HTR-8/SVneo (cell line): ENCODE data around the gene REM2.

Source experiments
- DNase-seq: peaks from one replicate; pipeline ENCODE4 v3.0.0; 2011; ENCODE audit warnings: low spot score, mixed read lengths; ENCODE audit not compliant: insufficient read length
- FAIRE-seq: peaks from 2 replicates; lab custom pipeline; 2011; peaks lifted over from hg19 to GRCh38; lab: Jason Lieb, UNC

REM2 gene

DNA sequence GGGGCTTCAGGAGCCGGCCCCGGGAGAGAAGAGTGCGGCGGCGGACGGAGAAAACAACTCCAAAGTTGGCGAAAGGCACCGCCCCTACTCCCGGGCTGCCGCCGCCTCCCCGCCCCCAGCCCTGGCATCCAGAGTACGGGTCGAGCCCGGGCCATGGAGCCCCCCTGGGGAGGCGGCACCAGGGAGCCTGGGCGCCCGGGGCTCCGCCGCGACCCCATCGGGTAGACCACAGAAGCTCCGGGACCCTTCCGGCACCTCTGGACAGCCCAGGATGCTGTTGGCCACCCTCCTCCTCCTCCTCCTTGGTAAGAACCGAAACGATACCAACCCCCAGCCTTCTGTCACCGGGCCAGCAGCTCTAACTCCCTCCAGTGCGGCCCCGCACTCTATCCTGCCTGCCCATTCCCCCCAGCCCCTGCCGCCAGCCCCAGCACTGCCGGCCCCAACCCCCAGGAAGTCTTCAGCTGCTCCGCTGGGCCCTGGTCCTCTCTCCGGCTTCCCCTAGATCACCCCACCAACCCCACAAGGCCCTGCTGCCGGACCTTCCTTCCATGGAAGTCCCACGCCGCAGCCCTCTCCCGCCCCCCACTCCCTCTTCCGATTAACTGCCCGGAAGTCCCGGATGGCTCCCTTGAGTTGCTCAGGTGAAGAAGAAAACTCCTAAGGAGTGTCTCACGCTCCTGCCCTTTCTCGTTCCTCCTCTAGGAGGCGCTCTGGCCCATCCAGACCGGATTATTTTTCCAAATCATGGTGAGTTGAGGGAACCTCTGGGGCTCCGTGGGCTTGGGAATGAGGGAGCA is 10.8 kb upstream of the REM2 start:
- FAIRE-seq: no peak
- peak; percentile 67 for DNase-seq

- DNase-seq (no peak), FAIRE-seq (no peak)
These were observed 10.0 kb upstream of the REM2 start for GRCh38 chr14:22872833-22873520.

DNA sequence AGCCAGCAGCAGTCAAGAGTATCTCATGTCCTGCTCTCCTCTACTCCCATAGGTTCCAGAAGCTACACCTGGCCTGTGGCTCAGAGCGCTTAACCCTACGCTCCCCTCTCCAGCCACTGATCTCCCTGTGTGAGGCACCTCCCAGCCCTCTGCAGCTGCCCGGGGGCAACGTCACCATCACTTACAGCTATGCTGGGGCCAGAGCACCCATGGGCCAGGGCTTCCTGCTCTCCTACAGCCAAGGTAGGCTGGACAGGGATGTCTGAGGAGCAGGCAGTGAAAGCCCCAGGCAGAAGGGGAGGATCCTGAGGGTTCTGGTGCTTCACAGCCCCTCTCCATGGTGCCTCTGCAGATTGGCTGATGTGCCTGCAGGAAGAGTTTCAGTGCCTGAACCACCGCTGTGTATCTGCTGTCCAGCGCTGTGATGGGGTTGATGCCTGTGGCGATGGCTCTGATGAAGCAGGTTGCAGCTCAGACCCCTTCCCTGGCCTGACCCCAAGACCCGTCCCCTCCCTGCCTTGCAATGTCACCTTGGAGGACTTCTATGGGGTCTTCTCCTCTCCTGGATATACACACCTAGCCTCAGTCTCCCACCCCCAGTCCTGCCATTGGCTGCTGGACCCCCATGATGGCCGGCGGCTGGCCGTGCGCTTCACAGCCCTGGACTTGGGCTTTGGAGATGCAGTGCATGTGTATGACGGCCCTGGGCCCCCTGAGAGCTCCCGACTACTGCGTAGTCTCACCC is 7.8 kb upstream of the REM2 start:
- no peak for DNase-seq
- no peak for FAIRE-seq

- FAIRE-seq: no peak
- DNase-seq: no peak
These were observed 7.2 kb upstream of the REM2 start for GRCh38 chr14:22875748-22876319.

DNA sequence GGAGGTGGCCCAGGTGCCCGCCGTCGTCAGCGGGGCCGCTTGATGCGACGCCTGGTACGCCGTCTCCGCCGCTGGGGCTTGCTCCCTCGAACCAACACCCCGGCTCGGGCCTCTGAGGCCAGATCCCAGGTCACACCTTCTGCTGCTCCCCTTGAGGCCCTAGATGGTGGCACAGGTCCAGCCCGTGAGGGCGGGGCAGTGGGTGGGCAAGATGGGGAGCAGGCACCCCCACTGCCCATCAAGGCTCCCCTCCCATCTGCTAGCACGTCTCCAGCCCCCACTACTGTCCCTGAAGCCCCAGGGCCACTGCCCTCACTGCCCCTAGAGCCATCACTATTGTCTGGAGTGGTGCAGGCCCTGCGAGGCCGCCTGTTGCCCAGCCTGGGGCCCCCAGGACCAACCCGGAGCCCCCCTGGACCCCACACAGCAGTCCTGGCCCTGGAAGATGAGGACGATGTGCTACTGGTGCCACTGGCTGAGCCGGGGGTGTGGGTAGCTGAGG is 6.0 kb upstream of the REM2 start:
- DNase-seq: no peak
- FAIRE-seq: no peak

GRCh38 chr14:22878271-22879246 is 4.5 kb upstream of the REM2 start:
- DNase-seq (no peak), FAIRE-seq (no peak)

- DNase-seq (no peak), FAIRE-seq (no peak)
These were observed 958 bp upstream of the REM2 start for GRCh38 chr14:22882064-22882463.

GRCh38 chr14:22882529-22883172 is 371 bp upstream of the REM2 start:
- peak; percentile 6 for DNase-seq
- FAIRE-seq: no peak

DNA sequence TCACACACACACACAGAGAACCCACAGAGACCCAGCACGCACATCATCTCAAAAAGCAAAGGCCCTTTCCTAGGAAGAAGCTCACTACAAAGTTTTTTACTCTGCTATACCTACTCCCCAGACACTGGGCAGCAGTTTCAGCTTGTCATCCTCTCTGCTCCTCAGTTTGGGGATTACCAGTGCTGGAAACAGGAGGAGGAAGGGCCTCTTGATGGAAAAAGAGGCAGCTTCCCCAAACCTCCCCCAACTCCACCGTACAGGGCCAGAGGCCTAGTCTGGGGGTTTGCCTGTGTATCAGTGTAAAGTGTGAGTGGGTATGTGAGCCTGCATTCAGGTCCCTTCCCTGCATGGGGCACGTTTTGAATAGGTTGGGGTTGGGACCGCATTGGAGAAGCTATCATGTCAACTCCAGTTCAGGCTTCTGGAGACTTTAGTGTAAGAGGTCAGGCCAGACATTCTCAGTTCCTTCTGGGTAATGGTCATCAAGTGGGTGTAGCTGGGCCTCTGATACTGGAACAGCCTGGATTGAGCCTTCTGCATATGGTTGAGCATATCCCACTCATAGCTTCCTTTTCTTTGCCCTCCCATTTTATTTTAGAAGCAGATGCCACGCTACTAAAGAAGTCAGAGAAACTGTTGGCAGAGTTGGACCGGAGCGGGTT is 1.2 kb downstream of the REM2 start:
- FAIRE-seq: no peak
- DNase-seq: no peak

- DNase-seq: no peak
These were observed 1.9 kb downstream of the REM2 start for GRCh38 chr14:22884738-22885523.

DNA sequence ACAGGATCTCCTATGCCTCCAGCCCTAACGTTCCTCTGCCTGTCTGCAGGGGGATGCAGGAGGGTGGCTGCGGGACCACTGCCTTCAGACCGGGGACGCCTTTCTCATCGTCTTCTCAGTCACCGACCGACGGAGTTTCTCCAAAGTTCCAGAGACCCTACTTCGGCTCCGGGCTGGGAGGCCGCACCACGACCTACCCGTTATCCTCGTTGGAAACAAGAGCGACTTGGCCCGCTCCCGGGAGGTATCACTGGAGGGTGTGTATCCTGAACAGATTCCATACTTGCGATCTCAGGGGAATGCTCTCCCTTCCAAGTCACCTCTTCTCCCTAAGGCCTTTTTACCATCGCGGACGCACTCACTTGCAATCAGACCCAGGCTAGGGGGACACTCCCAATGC is 3.0 kb downstream of the REM2 start:
- DNase-seq (no peak), FAIRE-seq (no peak)

More at GRCh38 chr14:22884738-22885523, 1.9 kb downstream of the REM2 start:
- no peak for FAIRE-seq

DNA sequence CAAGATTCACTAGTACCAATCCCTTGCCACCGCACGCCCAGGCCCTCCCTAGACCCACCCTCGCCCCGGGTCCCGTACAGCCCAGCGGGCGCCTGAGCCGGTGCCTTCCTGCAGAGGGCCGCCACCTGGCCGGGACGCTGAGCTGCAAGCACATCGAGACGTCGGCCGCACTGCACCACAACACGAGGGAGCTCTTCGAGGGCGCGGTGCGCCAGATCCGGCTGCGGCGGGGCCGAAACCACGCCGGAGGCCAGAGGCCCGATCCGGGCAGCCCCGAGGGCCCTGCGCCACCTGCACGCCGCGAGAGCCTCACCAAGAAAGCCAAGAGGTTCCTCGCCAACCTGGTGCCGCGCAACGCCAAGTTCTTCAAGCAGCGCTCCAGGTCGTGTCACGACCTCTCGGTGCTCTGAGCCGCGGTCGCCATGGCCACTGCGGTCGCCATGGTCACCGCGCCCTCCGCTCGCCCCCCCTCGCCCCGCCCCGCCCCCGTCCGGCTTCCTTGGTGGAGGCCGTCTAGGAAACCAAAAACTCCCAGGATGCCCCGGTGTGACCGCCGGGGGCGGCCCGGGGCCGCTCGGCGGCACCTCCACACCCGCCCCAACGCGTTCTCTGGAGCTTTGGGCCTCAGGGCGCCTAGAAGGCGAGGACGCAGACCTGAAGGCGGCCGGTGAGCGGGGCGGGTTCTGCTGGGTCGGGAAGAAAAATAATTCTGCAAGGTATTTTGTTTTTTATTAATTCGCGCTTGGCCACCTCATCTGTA is 3.7 kb downstream of the REM2 start:
- FAIRE-seq (no peak), DNase-seq (no peak)

DNA sequence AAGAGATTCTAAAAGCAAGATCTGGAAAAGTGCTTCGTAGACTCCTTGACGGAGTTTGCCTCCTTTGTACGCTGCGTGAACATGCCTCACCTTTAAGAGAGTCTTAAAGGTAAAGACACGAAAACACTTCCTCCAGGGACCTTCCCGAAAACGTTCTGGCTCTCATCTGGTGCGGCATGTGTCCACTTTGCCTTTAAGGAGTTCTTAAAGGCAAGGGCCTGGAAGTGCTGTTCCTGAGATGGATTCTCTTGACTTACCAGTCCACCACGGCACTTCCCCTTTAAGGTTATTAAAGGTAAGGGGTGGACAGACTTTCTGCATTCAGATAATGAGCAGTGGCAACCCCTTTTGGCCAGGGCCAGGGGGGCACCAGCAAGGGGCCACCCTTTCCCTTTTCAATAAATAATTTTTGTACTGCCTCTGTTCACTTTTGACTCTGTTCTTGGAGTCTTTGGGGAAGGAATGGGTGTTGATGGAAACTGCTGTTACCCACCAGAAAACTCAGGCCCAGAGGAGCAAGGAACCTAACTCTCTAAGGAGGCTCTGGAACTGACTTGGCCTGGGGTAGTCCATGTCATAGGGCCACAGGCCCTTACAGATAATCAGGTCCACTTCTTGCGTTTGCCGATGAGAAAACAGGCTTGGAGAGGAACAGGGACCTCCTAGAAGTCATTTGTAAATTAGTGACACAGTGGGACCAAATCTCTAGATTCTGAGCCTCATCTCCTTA is 4.4 kb downstream of the REM2 start:
- FAIRE-seq (no peak), DNase-seq (peak; percentile 40)

- DNase-seq (no peak), FAIRE-seq (no peak)
These were observed 5.0 kb downstream of the REM2 start for GRCh38 chr14:22887990-22888378.

- DNase-seq (no peak), FAIRE-seq (no peak)
These were observed 5.6 kb downstream of the REM2 start for GRCh38 chr14:22888662-22889061.

GRCh38 chr14:22890416-22890815 is 7.4 kb downstream of the REM2 start:
- FAIRE-seq (no peak), DNase-seq (no peak)
